Cardiac muscle cell (in vitro differentiated cells and primary cell): ENCODE measurements around the gene SIL1. TPM values are rescaled to one million over a fixed set of nuclear protein-coding genes. Genes with fewer than 3 reads are reported as not detected.
A peak's percentile ranks its signal among the peaks of the same experiment; 100 is the strongest.

Source experiments
- DNase-seq, 2 donors: peaks; one replicate each; pipeline versions ENCODE4 v3.0.0 to v3.0.0-alpha.2; 2010 to 2017; ENCODE audit warnings: low read depth in 1 of 2, low spot score in 1 of 2
- H3K27ac ChIP-seq: fragments of 200-600 bp; sonication (generic); 2 replicates; pipeline ENCODE4 v1.5.1; 2016
- H3K27me3 ChIP-seq: fragments of 200-600 bp; sonication (generic); 2 replicates; pipeline ENCODE4 v1.6.0; 2016; ENCODE audit warnings: control low read depth
- H3K36me3 ChIP-seq: fragments of 200-600 bp; sonication (generic); 2 replicates; pipeline ENCODE4 v1.5.1; 2016; ENCODE audit warnings: control low read depth
- H3K4me1 ChIP-seq: fragments of 200-600 bp; sonication (generic); 2 replicates; pipeline ENCODE4 v1.8.1; 2017; ENCODE audit warnings: low read depth, mild to moderate bottlenecking, mixed run types
- H3K4me3 ChIP-seq: fragments of 200-600 bp; sonication (generic); 2 replicates; pipeline ENCODE4 v1.5.1; 2016; ENCODE audit warnings: mild to moderate bottlenecking
- H3K9me3 ChIP-seq: fragments of 200-600 bp; sonication (generic); 2 replicates; pipeline ENCODE4 v1.5.1; 2017; ENCODE audit warnings: low read depth, mild to moderate bottlenecking, control low read depth
- polyA plus RNA-seq: library from polyadenylated mRNA; unstranded; fragments of >200 nt; fragmentation: Nextera tagmentation; extraction: Ambion mirVana; gene quantifications from 2 replicates; pipeline ENCODE4 v1.2.1, GENCODE V29; 2016
- total RNA-seq: library from RNA; depleted of rRNA; stranded (reverse); fragments of >200 nt; gene quantifications from 2 replicates; pipeline ENCODE4 v1.2.3, GENCODE V29; 2016
- TF ChIP-seq, protein P1 (sequence below): IDR thresholded peaks from 2 replicates; pipeline ENCODE4 v1.5.1; 2012; ENCODE audit warnings: low read depth, mild to moderate bottlenecking, low read length

SIL1 gene
- total and polyA plus RNA-seq, 2 experiments from 2014 or later: 40.5 to 49.8 TPM

- Histone ChIP-seq H3K4me1 (peaks cover 24% of the 10 kb centered on the region), H3K36me3 (no peaks in the 10 kb centered on the region), H3K4me3 (no peak overlapping the region), H3K9me3 (no peaks in the 10 kb centered on the region), H3K27me3 (no peaks in the 10 kb centered on the region), H3K27ac (no peak overlapping the region)
- peak in 1 of 2 donors; percentile 88 for DNase-seq
- TF ChIP-seq, protein P1, sequence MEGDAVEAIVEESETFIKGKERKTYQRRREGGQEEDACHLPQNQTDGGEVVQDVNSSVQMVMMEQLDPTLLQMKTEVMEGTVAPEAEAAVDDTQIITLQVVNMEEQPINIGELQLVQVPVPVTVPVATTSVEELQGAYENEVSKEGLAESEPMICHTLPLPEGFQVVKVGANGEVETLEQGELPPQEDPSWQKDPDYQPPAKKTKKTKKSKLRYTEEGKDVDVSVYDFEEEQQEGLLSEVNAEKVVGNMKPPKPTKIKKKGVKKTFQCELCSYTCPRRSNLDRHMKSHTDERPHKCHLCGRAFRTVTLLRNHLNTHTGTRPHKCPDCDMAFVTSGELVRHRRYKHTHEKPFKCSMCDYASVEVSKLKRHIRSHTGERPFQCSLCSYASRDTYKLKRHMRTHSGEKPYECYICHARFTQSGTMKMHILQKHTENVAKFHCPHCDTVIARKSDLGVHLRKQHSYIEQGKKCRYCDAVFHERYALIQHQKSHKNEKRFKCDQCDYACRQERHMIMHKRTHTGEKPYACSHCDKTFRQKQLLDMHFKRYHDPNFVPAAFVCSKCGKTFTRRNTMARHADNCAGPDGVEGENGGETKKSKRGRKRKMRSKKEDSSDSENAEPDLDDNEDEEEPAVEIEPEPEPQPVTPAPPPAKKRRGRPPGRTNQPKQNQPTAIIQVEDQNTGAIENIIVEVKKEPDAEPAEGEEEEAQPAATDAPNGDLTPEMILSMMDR: no peak
These were observed 56.5 kb downstream of the SIL1 start for GRCh38 chr5:139141446-139142204.

DNA sequence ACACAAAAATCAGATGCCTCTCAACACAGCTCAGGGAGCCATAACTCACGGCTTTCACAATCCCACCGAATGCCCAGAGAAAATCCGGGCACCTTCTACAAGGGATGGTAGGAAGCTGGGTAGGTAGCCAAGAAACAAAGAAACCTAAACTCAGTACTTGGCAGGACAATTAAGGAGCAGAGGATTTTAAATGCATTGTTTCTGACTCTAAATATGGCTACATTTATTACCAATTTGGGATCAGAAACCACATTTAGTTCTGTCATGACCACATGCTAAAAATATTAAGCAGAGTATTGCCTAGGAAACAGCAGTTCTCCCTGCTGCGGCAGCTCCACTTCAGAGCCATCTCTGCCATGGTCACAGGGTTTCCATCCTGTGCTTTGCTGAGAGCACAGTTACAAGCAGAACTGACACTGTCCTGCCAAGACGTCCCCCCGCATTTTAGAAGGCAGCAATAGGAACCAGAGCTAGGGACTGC, 57.5 kb downstream of the SIL1 start:
- Histone ChIP-seq H3K36me3 (no peaks in the 10 kb centered on the region), H3K4me1 (peaks cover 20% of the 10 kb centered on the region), H3K9me3 (no peaks in the 10 kb centered on the region), H3K27me3 (no peaks in the 10 kb centered on the region), H3K4me3 (no peak overlapping the region), H3K27ac (no peak overlapping the region)
- TF ChIP-seq, protein P1: no peak
- no peak for DNase-seq

DNA sequence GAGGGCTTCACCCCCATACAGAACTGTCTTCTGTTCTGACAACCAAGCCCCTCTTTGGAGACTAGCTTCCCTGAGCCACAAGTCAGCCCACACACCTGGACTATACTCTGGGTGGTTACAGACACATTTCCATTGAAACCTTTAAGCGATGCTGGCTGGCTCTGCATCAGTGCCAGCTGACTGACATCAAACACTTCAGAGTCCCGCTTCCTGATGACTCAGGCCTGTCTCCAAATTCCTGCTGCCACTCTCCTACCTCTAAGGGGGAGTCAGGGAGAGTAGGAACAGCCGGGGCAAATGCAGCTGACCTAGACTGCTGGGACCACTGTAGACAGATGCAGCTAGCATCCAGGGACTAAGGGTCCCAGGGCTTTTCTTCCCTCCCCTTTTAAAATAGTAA, 59.4 kb downstream of the SIL1 start:
- peak; percentile 39 to 50 for DNase-seq
- Histone ChIP-seq H3K27ac (no peak overlapping the region), H3K4me1 (peaks cover 20% of the 10 kb centered on the region), H3K27me3 (no peaks in the 10 kb centered on the region), H3K36me3 (no peaks in the 10 kb centered on the region), H3K4me3 (no peak overlapping the region), H3K9me3 (no peaks in the 10 kb centered on the region)
- TF ChIP-seq, protein P1: no peak

DNA sequence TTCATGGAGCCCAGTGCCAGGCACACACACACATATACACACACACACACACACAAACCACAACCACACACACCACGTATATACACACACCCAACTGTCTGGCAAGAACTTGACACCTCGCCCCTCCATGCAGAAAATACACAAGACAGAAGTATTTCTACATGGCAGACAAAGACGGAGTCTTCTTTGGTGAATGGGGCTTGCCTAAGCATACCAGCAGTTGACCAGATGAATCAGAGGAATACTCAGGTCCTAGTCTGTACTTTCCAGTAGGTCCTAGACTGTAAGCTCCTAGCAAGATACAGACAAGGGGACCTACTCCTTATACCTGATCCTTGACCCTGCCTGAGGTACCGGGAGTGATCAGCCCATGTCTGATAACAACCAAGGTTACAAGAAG, 60.1 kb downstream of the SIL1 start:
- Histone ChIP-seq H3K4me3 (no peak overlapping the region), H3K27ac (peak overlapping the region; percentile 9)
- TF ChIP-seq, protein P1: no peak

DNA sequence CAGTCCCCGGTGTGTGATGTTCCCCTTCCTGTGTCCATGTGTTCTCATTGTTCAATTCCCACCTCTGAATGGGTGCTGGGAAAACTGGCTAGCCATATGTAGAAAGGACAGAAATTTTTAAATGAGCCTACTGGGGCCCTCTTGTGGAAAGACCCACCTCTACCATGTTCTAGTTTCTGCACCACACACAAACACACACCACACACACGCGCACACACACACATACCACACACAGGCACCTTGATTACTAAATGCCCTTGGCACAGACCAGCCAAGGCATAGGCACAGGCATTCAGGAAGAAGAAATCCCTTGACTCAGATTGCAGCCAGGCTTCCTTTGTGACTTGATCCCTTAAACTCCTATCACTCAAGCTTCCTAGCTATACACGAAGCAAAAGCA, 60.5 kb downstream of the SIL1 start:
- H3K36me3 ChIP-seq: no peaks in the 10 kb centered on the region
- H3K27ac ChIP-seq: peak overlapping the region; percentile 9
- DNase-seq: peak; percentile 41 to 67
- peaks cover 20% of the 10 kb centered on the region for H3K4me1 ChIP-seq
- H3K4me3 ChIP-seq: no peak overlapping the region
- H3K9me3 ChIP-seq: no peaks in the 10 kb centered on the region
- TF ChIP-seq, protein P1: peak; percentile 44
- H3K27me3 ChIP-seq: no peaks in the 10 kb centered on the region

More for the DNA sequence above, 60.1 kb downstream of the SIL1 start:
- Histone ChIP-seq H3K4me1 (peaks cover 20% of the 10 kb centered on the region), H3K36me3 (no peaks in the 10 kb centered on the region), H3K27me3 (no peaks in the 10 kb centered on the region), H3K9me3 (no peaks in the 10 kb centered on the region)
- no peak for DNase-seq
